ENCODE measurements around the gene CEP85L.

Gene CEP85L

GRCh38 chr6:118651282-118652050, at the start of gene CEP85L:
CEP85L (minus strand) TSS chr6:118651591; CDS start chr6:118651269, 322 bp downstream.
- Histone ChIP-seq H3F3A (ENCODE audit: insufficient read depth) (peaks cover 12% of the 10 kb centered on the region; the same call in 1 of the 2 replicates), H2AFZ (ENCODE audit: low read depth, low read length, severe bottlenecking) (peak within 1 kb of the TSS; percentile 98), H3K9me3 (ENCODE audit: insufficient read depth, low read length) (no peaks in the 10 kb centered on the region), H3K36me3 (ENCODE audit: low read length) (no peaks in the 10 kb centered on the region), H3K27me3 (ENCODE audit: low read length) (no peaks in the 10 kb centered on the region), H3K9me2 (replicated peaks; ENCODE audit: insufficient read depth, low read length) (no peaks in the 10 kb centered on the region), H3K79me2 (ENCODE audit: insufficient read depth, low read length) (no peaks in the 10 kb centered on the region), H4K20me1 (ENCODE audit: low read depth, low read length) (no peaks in the 10 kb centered on the region), H3K4me3 (ENCODE audit: insufficient read depth, low read length, poor library complexity, severe bottlenecking) (peak within 1 kb of the TSS; percentile 91), H3K9ac (ENCODE audit: low read length) (peak within 1 kb of the TSS; percentile 75), H3K4me2 (ENCODE audit: low read depth, low read length, poor library complexity, severe bottlenecking) (peak within 1 kb of the TSS; percentile 78), H3K27ac (ENCODE audit: low read depth, low read length) (peak within 1 kb of the TSS; percentile 45)
- TF ChIP-seq EZH2phosphoT487 (conservative IDR thresholded peaks at IDR 0.05; ENCODE audit: low read length): no peak
- no peak for TF ChIP-seq CTCF (IDR thresholded peaks at IDR 0.05; ENCODE audit: insufficient read depth, low read length, poor library complexity, severe bottlenecking)

GRCh38 chr6:118700531-118700930, 49.1 kb upstream of the CEP85L start:
- Histone ChIP-seq H3K9me2 (replicated peaks; ENCODE audit: insufficient read depth, low read length) (no peaks in the 10 kb centered on the region), H3K4me3 (ENCODE audit: insufficient read depth, low read length, poor library complexity, severe bottlenecking) (no peak overlapping the region), H3K27ac (ENCODE audit: low read depth, low read length) (no peak overlapping the region), H3K27me3 (ENCODE audit: low read length) (no peaks in the 10 kb centered on the region), H3K9ac (ENCODE audit: low read length) (no peak overlapping the region), H4K20me1 (ENCODE audit: low read depth, low read length) (no peaks in the 10 kb centered on the region; the same call in 1 of the 2 replicates), H3K4me2 (ENCODE audit: low read depth, low read length, poor library complexity, severe bottlenecking) (no peak overlapping the region), H3K9me3 (ENCODE audit: insufficient read depth, low read length) (no peaks in the 10 kb centered on the region), H2AFZ (ENCODE audit: low read depth, low read length, severe bottlenecking) (no peak overlapping the region), H3K36me3 (ENCODE audit: low read length) (no peaks in the 10 kb centered on the region), H3K79me2 (ENCODE audit: insufficient read depth, low read length) (peaks cover 8% of the 10 kb centered on the region; the same call in 1 of the 2 replicates), H3F3A (ENCODE audit: insufficient read depth) (no peaks in the 10 kb centered on the region)
- TF ChIP-seq CTCF (IDR thresholded peaks at IDR 0.05; ENCODE audit: insufficient read depth, low read length, poor library complexity, severe bottlenecking) (no peak), EZH2phosphoT487 (conservative IDR thresholded peaks at IDR 0.05; ENCODE audit: low read length) (no peak)

- Histone ChIP-seq H3K4me3 (ENCODE audit: insufficient read depth, low read length, poor library complexity, severe bottlenecking) (no peak overlapping the region), H3F3A (ENCODE audit: insufficient read depth) (no peaks in the 10 kb centered on the region), H2AFZ (ENCODE audit: low read depth, low read length, severe bottlenecking) (no peak overlapping the region), H3K36me3 (ENCODE audit: low read length) (no peaks in the 10 kb centered on the region), H4K20me1 (ENCODE audit: low read depth, low read length) (no peaks in the 10 kb centered on the region; the same call in 1 of the 2 replicates), H3K79me2 (ENCODE audit: insufficient read depth, low read length) (peaks cover 8% of the 10 kb centered on the region; the same call in 1 of the 2 replicates), H3K9me3 (ENCODE audit: insufficient read depth, low read length) (no peaks in the 10 kb centered on the region), H3K27me3 (ENCODE audit: low read length) (no peaks in the 10 kb centered on the region), H3K27ac (ENCODE audit: low read depth, low read length) (no peak overlapping the region), H3K9ac (ENCODE audit: low read length) (no peak overlapping the region), H3K9me2 (replicated peaks; ENCODE audit: insufficient read depth, low read length) (no peaks in the 10 kb centered on the region), H3K4me2 (ENCODE audit: low read depth, low read length, poor library complexity, severe bottlenecking) (no peak overlapping the region)
- no peak for TF ChIP-seq EZH2phosphoT487 (conservative IDR thresholded peaks at IDR 0.05; ENCODE audit: low read length)
- TF ChIP-seq CTCF (IDR thresholded peaks at IDR 0.05; ENCODE audit: insufficient read depth, low read length, poor library complexity, severe bottlenecking): no peak
Measured at GRCh38 chr6:118697554-118697953, 46.2 kb upstream of the CEP85L start.
